IPS-15b (cell line): ENCODE measurements around the gene TSPAN18.

Source experiments
- H3K27me3 ChIP-seq: one replicate; pipeline ENCODE4 v1.6.1; 2013; ENCODE audit warnings: low read length; ENCODE audit not compliant: control insufficient read depth, insufficient read depth
- H3K36me3 ChIP-seq: one replicate; pipeline ENCODE4 v1.6.1; 2013; ENCODE audit warnings: low read length; ENCODE audit not compliant: control insufficient read depth, insufficient read depth
- H3K4me1 ChIP-seq: one replicate; pipeline ENCODE4 v1.6.1; 2013; ENCODE audit warnings: mild to moderate bottlenecking, low read length; ENCODE audit not compliant: control insufficient read depth, insufficient read depth
- H3K4me3 ChIP-seq: one replicate; pipeline ENCODE4 v1.5.1; 2013; ENCODE audit warnings: low read depth, low read length
- H3K9ac ChIP-seq: one replicate; pipeline ENCODE4 v1.6.1; 2013; ENCODE audit warnings: low read depth, mild to moderate bottlenecking, low read length
- H3K9me3 ChIP-seq: one replicate; pipeline ENCODE4 v1.6.1; 2013; ENCODE audit warnings: mild to moderate bottlenecking, low read length; ENCODE audit not compliant: control insufficient read depth, insufficient read depth

Gene TSPAN18

GRCh38 chr11:44798607-44798972 is 71.8 kb downstream of the TSPAN18 start:
- H3K4me1 ChIP-seq: peaks cover 22% of the 10 kb centered on the region
- H3K9ac ChIP-seq: no peak overlapping the region
- H3K4me3 ChIP-seq: no peak overlapping the region
- no peaks in the 10 kb centered on the region for H3K9me3 ChIP-seq
- no peaks in the 10 kb centered on the region for H3K27me3 ChIP-seq
- H3K36me3 ChIP-seq: no peaks in the 10 kb centered on the region

GRCh38 chr11:44799012-44799411 is 72.2 kb downstream of the TSPAN18 start:
- no peaks in the 10 kb centered on the region for H3K27me3 ChIP-seq
- no peaks in the 10 kb centered on the region for H3K36me3 ChIP-seq
- no peak overlapping the region for H3K4me3 ChIP-seq
- H3K9me3 ChIP-seq: no peaks in the 10 kb centered on the region
- peaks cover 22% of the 10 kb centered on the region for H3K4me1 ChIP-seq
- H3K9ac ChIP-seq: no peak overlapping the region

- H3K4me3 ChIP-seq: no peak overlapping the region
- H3K36me3 ChIP-seq: no peaks in the 10 kb centered on the region
- H3K9me3 ChIP-seq: no peaks in the 10 kb centered on the region
- peaks cover 26% of the 10 kb centered on the region for H3K4me1 ChIP-seq
- no peaks in the 10 kb centered on the region for H3K27me3 ChIP-seq
- H3K9ac ChIP-seq: no peak overlapping the region
Observed at GRCh38 chr11:44802347-44802746, 75.6 kb downstream of the TSPAN18 start.

GRCh38 chr11:44803009-44803408 is 76.2 kb downstream of the TSPAN18 start:
- no peaks in the 10 kb centered on the region for H3K36me3 ChIP-seq
- H3K9me3 ChIP-seq: no peaks in the 10 kb centered on the region
- H3K4me3 ChIP-seq: no peak overlapping the region
- no peak overlapping the region for H3K9ac ChIP-seq
- H3K27me3 ChIP-seq: no peaks in the 10 kb centered on the region
- H3K4me1 ChIP-seq: peaks cover 25% of the 10 kb centered on the region

- Histone ChIP-seq H3K27me3 (no peaks in the 10 kb centered on the region), H3K9ac (no peak overlapping the region), H3K9me3 (no peaks in the 10 kb centered on the region), H3K4me3 (no peak overlapping the region), H3K36me3 (no peaks in the 10 kb centered on the region), H3K4me1 (peaks cover 12% of the 10 kb centered on the region)
Observed at GRCh38 chr11:44804449-44805437, 78.0 kb downstream of the TSPAN18 start.

GRCh38 chr11:44805596-44805995 is 78.8 kb downstream of the TSPAN18 start:
- Histone ChIP-seq H3K27me3 (no peaks in the 10 kb centered on the region), H3K36me3 (no peaks in the 10 kb centered on the region), H3K4me1 (peaks cover 12% of the 10 kb centered on the region), H3K9ac (no peak overlapping the region), H3K9me3 (no peaks in the 10 kb centered on the region), H3K4me3 (no peak overlapping the region)

- Histone ChIP-seq H3K27me3 (no peaks in the 10 kb centered on the region), H3K36me3 (no peaks in the 10 kb centered on the region), H3K4me1 (peaks cover 12% of the 10 kb centered on the region), H3K4me3 (no peak overlapping the region), H3K9me3 (no peaks in the 10 kb centered on the region), H3K9ac (no peak overlapping the region)
Observed at GRCh38 chr11:44808053-44808753, 81.4 kb downstream of the TSPAN18 start.

- no peaks in the 10 kb centered on the region for H3K27me3 ChIP-seq
Observed at GRCh38 chr11:44809283-44809682, 82.5 kb downstream of the TSPAN18 start.

GRCh38 chr11:44811841-44812448 is 85.2 kb downstream of the TSPAN18 start:
- no peak overlapping the region for H3K4me3 ChIP-seq

More at GRCh38 chr11:44809283-44809682, 82.5 kb downstream of the TSPAN18 start:
- Histone ChIP-seq H3K36me3 (no peaks in the 10 kb centered on the region), H3K4me1 (peaks cover 12% of the 10 kb centered on the region), H3K9ac (no peak overlapping the region), H3K4me3 (no peak overlapping the region), H3K9me3 (no peaks in the 10 kb centered on the region)

GRCh38 chr11:44812971-44813370 is 86.2 kb downstream of the TSPAN18 start:
- Histone ChIP-seq H3K9ac (no peak overlapping the region), H3K36me3 (peaks cover 2% of the 10 kb centered on the region), H3K27me3 (no peaks in the 10 kb centered on the region)

More at GRCh38 chr11:44811841-44812448, 85.2 kb downstream of the TSPAN18 start:
- Histone ChIP-seq H3K36me3 (no peaks in the 10 kb centered on the region), H3K9ac (no peak overlapping the region), H3K4me1 (no peaks in the 10 kb centered on the region), H3K27me3 (no peaks in the 10 kb centered on the region), H3K9me3 (no peaks in the 10 kb centered on the region)

GRCh38 chr11:44813401-44813800 is 86.6 kb downstream of the TSPAN18 start:
- H3K27me3 ChIP-seq: no peaks in the 10 kb centered on the region
- no peak overlapping the region for H3K9ac ChIP-seq
- H3K9me3 ChIP-seq: no peaks in the 10 kb centered on the region
- no peaks in the 10 kb centered on the region for H3K4me1 ChIP-seq
- H3K36me3 ChIP-seq: peaks cover 2% of the 10 kb centered on the region
- H3K4me3 ChIP-seq: no peak overlapping the region

More at GRCh38 chr11:44812971-44813370, 86.2 kb downstream of the TSPAN18 start:
- no peaks in the 10 kb centered on the region for H3K9me3 ChIP-seq
- H3K4me3 ChIP-seq: no peak overlapping the region
- H3K4me1 ChIP-seq: no peaks in the 10 kb centered on the region
